ENCODE measurements around the gene BPIFB4. TPM values are rescaled to one million over a fixed set of nuclear protein-coding genes. Genes with fewer than 3 reads are reported as not detected.

BPIFB4 gene
- total RNA-seq (not detected), polyA plus RNA-seq (not detected)

DNA sequence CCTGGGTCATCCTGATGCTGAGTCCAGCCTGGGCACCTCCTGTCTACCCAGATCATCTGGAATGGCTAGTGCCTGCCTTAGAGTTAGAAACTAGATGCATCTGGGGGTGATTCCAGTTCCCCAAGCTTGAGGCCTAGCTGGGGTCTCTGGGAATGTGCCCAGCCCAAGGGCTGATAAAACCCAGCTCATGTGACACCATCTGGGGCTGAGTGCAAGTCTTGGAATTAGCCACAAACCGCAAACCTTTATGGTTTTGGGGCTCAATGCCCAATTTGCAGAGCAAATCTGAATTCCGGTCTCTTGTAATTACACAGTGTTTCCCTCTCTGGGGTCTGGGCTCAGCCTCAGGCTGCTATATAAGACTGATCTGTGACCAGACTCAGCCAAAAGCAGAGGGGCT is at the start of gene BPIFB4:
BPIFB4 (plus strand) TSS at position 385 of the 400 bp plus-strand sequence. CDS start 1,884 bp downstream, outside the sequence.
- POLR2A ChIA-PET, result no interaction called here
- no peaks in the 10 kb centered on the region for H3K36me3 ChIP-seq (ENCODE audit: insufficient read depth, low read length)
- no peaks in the 10 kb centered on the region for H3K27me3 ChIP-seq (ENCODE audit: insufficient read depth, low read length, poor library complexity, severe bottlenecking)
- no peaks in the 10 kb centered on the region for H3K4me1 ChIP-seq (ENCODE audit: insufficient read depth, low read length)
- no peaks in the 10 kb centered on the region for H3K9me3 Mint-ChIP-seq
- no peak for DNase-seq
- no peak within 1 kb of the TSS for H3K4me3 ChIP-seq (ENCODE audit: low read length)
- no peak within 1 kb of the TSS for H3K27ac ChIP-seq (ENCODE audit: low read depth, low read length)
- H3K27me3 Mint-ChIP-seq, result peaks cover 0 to 1% of the 10 kb centered on the region in 2 donors
- peaks cover 0 to 4% (median 3%) of the 10 kb centered on the region in 3 donors for H3K4me1 Mint-ChIP-seq
- H3K36me3 Mint-ChIP-seq, result no peaks in the 10 kb centered on the region
- no peaks in the 10 kb centered on the region for H3K9me3 ChIP-seq (ENCODE audit: low read length)
- CTCF ChIA-PET, result no interaction called here
- no peak within 1 kb of the TSS for H3K27ac Mint-ChIP-seq
- no peak within 1 kb of the TSS for H3K4me3 Mint-ChIP-seq

DNA sequence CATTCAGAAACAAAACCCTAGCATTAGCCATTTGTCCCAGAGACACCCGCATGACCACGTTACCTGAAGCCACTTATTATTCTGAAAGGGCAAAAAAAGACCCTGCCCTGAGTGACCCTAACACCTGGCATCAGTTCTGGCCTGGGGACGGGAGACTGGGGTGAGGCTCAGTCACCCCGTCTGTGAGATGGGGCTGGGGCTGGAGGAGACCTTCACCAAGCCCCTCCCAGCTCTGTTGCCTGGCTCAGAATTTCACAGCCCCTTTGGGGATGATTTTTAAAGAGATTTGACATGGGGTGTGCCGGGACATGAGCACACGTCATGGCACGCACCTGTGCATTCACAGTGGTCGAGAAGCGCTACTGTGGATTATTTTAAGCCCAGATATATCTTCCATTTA is 49.4 kb upstream of the BPIFB4 start:
- Histone ChIP-seq H3K9me3 (ENCODE audit: low read length) (no peaks in the 10 kb centered on the region), H3K4me1 (ENCODE audit: insufficient read depth, low read length) (no peaks in the 10 kb centered on the region), H3K4me3 (ENCODE audit: low read length) (no peak overlapping the region), H3K27me3 (ENCODE audit: insufficient read depth, low read length, poor library complexity, severe bottlenecking) (no peaks in the 10 kb centered on the region), H3K27ac (ENCODE audit: low read depth, low read length) (no peak overlapping the region), H3K36me3 (ENCODE audit: insufficient read depth, low read length) (no peaks in the 10 kb centered on the region)
- Mint-ChIP-seq H3K4me1 (no peaks in the 10 kb centered on the region), H3K4me3 (no peak overlapping the region), H3K36me3 (peaks cover 0 to 5% (median 1%) of the 10 kb centered on the region in 3 donors), H3K27ac (no peak overlapping the region), H3K27me3 (peaks cover 0 to 4% of the 10 kb centered on the region in 2 donors), H3K9me3 (peaks cover 0 to 2% (median 2%) of the 10 kb centered on the region in 5 donors)
- CTCF ChIA-PET, result interaction anchor here (1.3 kb wide), 1 partner anchor 10 kb away, joined by 3 read pairs; no protein-coding TSS in a partner anchor
- POLR2A ChIA-PET, result no interaction called here
- no peak for DNase-seq

DNA sequence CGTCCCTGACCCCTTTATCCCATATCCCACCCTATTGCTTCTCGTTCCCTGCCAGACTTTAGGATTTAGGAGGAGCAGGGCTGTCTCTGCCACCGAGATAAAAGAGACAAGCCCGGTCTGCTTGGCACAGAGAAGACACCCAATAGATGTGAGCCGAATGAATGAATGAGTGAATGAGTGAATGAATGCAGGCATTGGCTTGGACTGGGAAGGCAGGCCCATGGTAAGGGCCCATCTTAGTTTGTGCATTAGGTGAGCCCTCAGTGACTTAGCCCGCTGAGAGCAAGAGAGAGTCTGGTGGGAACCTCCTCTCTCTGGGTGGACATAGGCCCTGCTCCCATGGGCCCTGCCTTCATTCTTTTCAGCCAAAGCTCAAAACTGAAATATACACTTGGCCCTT is 48.9 kb upstream of the BPIFB4 start:
- Mint-ChIP-seq H3K4me3 (no peak overlapping the region), H3K27me3 (peaks cover 0 to 4% of the 10 kb centered on the region in 2 donors), H3K27ac (peak overlapping the region in 3 of 8 donors; percentile 42 to 96 (median 51)), H3K4me1 (no peaks in the 10 kb centered on the region), H3K9me3 (peaks cover 0 to 2% (median 2%) of the 10 kb centered on the region in 5 donors), H3K36me3 (peaks cover 0 to 5% (median 1%) of the 10 kb centered on the region in 3 donors)
- H3K4me1 ChIP-seq (ENCODE audit: insufficient read depth, low read length), result no peaks in the 10 kb centered on the region
- H3K36me3 ChIP-seq (ENCODE audit: insufficient read depth, low read length), result no peaks in the 10 kb centered on the region
- no peaks in the 10 kb centered on the region for H3K27me3 ChIP-seq (ENCODE audit: insufficient read depth, low read length, poor library complexity, severe bottlenecking)
- H3K27ac ChIP-seq (ENCODE audit: low read depth, low read length), result no peak overlapping the region
- no peak overlapping the region for H3K4me3 ChIP-seq (ENCODE audit: low read length)
- no peaks in the 10 kb centered on the region for H3K9me3 ChIP-seq (ENCODE audit: low read length)
- ChIA-PET POLR2A (no interaction called here), CTCF (interaction anchor here (1.3 kb wide), 1 partner anchor 11 kb away, joined by 3 read pairs; no protein-coding TSS in a partner anchor)
- DNase-seq, result no peak

DNA sequence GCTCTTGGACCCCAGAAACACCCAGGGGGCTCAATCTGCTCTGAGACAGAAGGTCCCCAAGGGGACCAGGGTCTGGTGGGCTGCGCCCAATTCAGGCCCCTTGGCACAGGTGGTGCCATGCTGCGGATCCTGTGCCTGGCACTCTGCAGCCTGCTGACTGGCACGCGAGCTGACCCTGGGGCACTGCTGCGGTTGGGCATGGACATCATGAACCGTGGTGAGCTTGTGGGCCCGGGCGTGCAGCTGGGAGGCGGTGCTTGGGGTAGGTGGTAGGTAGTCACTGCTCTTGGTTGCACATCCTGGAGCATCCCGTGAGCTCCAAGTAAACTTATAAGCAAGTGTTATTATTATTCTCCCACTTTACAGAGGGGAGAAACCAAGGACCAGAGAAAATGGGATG is 47.9 kb upstream of the BPIFB4 start, which contains the start of gene BPIFB6:
BPIFB6 (plus strand) TSS at position 118 of the 400 bp plus-strand sequence; CDS start at position 118, 0 bp downstream.
- ChIA-PET CTCF (interaction anchor here (0.7 kb wide), 1 partner anchor 891 kb away, joined by 3 read pairs; no protein-coding TSS in a partner anchor), POLR2A (no interaction called here)
- DNase-seq, result no peak
- Mint-ChIP-seq H3K9me3 (peaks cover 0 to 2% (median 2%) of the 10 kb centered on the region in 5 donors), H3K36me3 (peaks cover 0 to 5% (median 1%) of the 10 kb centered on the region in 3 donors), H3K27me3 (peaks cover 0 to 4% of the 10 kb centered on the region in 2 donors), H3K4me1 (no peaks in the 10 kb centered on the region), H3K27ac (peak within 1 kb of the TSS in 3 of 8 donors; percentile 42 to 96 (median 51)), H3K4me3 (no peak within 1 kb of the TSS)
- Histone ChIP-seq H3K4me1 (ENCODE audit: insufficient read depth, low read length) (no peaks in the 10 kb centered on the region), H3K27me3 (ENCODE audit: insufficient read depth, low read length, poor library complexity, severe bottlenecking) (no peaks in the 10 kb centered on the region), H3K9me3 (ENCODE audit: low read length) (no peaks in the 10 kb centered on the region), H3K36me3 (ENCODE audit: insufficient read depth, low read length) (no peaks in the 10 kb centered on the region), H3K27ac (ENCODE audit: low read depth, low read length) (no peak within 1 kb of the TSS), H3K4me3 (ENCODE audit: low read length) (no peak within 1 kb of the TSS)

DNA sequence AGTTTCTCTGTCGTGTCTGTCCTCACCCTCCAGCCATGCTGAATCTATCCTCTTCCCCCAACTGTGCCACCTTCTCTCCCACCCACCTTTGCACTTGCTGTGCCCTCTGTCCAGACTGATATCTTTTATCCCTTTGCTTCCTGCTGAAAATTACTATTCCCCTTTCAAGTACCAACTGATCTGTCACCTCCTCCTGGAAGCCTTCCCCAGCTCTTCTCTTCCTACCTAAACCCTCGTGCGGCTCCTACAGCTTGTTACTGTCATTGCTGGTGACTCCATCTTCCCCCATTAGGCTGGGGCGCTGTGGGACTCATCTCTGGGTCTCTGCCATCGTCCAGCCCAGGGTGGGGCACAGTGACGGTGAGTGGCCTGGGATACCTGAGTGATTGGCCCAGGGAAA is 46.9 kb upstream of the BPIFB4 start:
- ChIA-PET POLR2A (no interaction called here), CTCF (no interaction called here)
- no peaks in the 10 kb centered on the region for H3K9me3 ChIP-seq (ENCODE audit: low read length)
- no peak for DNase-seq
- Mint-ChIP-seq H3K27me3 (peaks cover 0 to 4% of the 10 kb centered on the region in 2 donors), H3K9me3 (peaks cover 0 to 2% (median 2%) of the 10 kb centered on the region in 5 donors), H3K36me3 (peaks cover 0 to 5% (median 1%) of the 10 kb centered on the region in 3 donors), H3K4me3 (no peak overlapping the region), H3K4me1 (no peaks in the 10 kb centered on the region), H3K27ac (no peak overlapping the region)
- H3K36me3 ChIP-seq (ENCODE audit: insufficient read depth, low read length), result no peaks in the 10 kb centered on the region
- H3K27ac ChIP-seq (ENCODE audit: low read depth, low read length), result no peak overlapping the region
- H3K27me3 ChIP-seq (ENCODE audit: insufficient read depth, low read length, poor library complexity, severe bottlenecking), result no peaks in the 10 kb centered on the region
- no peak overlapping the region for H3K4me3 ChIP-seq (ENCODE audit: low read length)
- no peaks in the 10 kb centered on the region for H3K4me1 ChIP-seq (ENCODE audit: insufficient read depth, low read length)

DNA sequence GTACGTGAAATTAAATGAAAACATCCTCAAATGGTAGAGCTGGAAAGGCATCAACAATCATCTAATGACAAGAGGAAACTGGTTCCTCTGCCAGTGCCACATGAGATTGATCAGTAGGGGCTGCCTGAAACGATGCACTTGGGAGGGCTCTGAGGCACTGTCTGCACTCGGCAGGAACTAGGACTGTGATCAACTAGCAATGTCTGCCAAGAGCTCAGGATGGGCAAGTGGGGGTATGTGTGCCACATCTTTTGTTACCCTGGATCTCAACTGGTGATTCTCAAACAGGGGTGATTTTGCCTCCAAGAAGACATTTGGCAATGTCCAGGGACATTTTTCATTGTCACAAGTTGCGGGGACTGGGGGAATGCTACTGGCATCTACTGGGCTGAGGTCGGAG is 46.1 kb upstream of the BPIFB4 start:
- Histone ChIP-seq H3K27ac (ENCODE audit: low read depth, low read length) (no peak overlapping the region), H3K9me3 (ENCODE audit: low read length) (no peaks in the 10 kb centered on the region), H3K36me3 (ENCODE audit: insufficient read depth, low read length) (no peaks in the 10 kb centered on the region), H3K27me3 (ENCODE audit: insufficient read depth, low read length, poor library complexity, severe bottlenecking) (no peaks in the 10 kb centered on the region), H3K4me1 (ENCODE audit: insufficient read depth, low read length) (no peaks in the 10 kb centered on the region), H3K4me3 (ENCODE audit: low read length) (no peak overlapping the region)
- ChIA-PET CTCF (no interaction called here), POLR2A (no interaction called here)
- no peak for DNase-seq
- Mint-ChIP-seq H3K4me1 (no peaks in the 10 kb centered on the region), H3K4me3 (no peak overlapping the region), H3K9me3 (peaks cover 0 to 2% (median 2%) of the 10 kb centered on the region in 5 donors), H3K36me3 (peaks cover 0 to 8% (median 1%) of the 10 kb centered on the region in 3 donors), H3K27ac (peak overlapping the region in 1 of 8 donors; percentile 47), H3K27me3 (peaks cover 0 to 4% of the 10 kb centered on the region in 2 donors)

DNA sequence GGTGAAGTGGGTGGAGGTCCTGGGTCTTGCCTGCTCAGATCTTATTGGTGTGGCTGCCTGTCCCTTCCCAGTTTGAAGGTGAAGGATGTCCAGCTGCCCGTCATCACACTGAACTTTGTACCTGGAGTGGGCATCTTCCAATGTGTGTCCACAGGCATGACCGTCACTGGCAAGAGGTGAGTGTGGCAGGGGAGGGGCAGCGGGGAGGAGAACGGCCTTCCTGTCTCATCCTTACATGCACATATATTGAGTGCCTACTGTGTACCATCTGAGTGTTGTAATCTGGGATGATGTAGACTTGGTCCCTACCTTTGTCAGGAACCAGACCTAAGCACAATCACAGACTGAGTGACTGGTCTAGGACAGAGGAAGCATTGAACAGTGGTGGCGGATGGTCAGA is 45.3 kb upstream of the BPIFB4 start:
- Histone ChIP-seq H3K9me3 (ENCODE audit: low read length) (no peaks in the 10 kb centered on the region), H3K4me3 (ENCODE audit: low read length) (no peak overlapping the region), H3K4me1 (ENCODE audit: insufficient read depth, low read length) (no peaks in the 10 kb centered on the region), H3K36me3 (ENCODE audit: insufficient read depth, low read length) (no peaks in the 10 kb centered on the region), H3K27ac (ENCODE audit: low read depth, low read length) (no peak overlapping the region), H3K27me3 (ENCODE audit: insufficient read depth, low read length, poor library complexity, severe bottlenecking) (no peaks in the 10 kb centered on the region)
- H3K4me3 Mint-ChIP-seq, result no peak overlapping the region
- POLR2A ChIA-PET, result no interaction called here
- no peaks in the 10 kb centered on the region for H3K4me1 Mint-ChIP-seq
- H3K9me3 Mint-ChIP-seq, result peaks cover 0 to 2% (median 2%) of the 10 kb centered on the region in 5 donors
- CTCF ChIA-PET, result no interaction called here
- peaks cover 0 to 8% (median 1%) of the 10 kb centered on the region in 3 donors for H3K36me3 Mint-ChIP-seq
- H3K27me3 Mint-ChIP-seq, result peaks cover 0 to 4% of the 10 kb centered on the region in 2 donors
- DNase-seq, result no peak
- peak overlapping the region in 1 of 8 donors; percentile 68 for H3K27ac Mint-ChIP-seq

DNA sequence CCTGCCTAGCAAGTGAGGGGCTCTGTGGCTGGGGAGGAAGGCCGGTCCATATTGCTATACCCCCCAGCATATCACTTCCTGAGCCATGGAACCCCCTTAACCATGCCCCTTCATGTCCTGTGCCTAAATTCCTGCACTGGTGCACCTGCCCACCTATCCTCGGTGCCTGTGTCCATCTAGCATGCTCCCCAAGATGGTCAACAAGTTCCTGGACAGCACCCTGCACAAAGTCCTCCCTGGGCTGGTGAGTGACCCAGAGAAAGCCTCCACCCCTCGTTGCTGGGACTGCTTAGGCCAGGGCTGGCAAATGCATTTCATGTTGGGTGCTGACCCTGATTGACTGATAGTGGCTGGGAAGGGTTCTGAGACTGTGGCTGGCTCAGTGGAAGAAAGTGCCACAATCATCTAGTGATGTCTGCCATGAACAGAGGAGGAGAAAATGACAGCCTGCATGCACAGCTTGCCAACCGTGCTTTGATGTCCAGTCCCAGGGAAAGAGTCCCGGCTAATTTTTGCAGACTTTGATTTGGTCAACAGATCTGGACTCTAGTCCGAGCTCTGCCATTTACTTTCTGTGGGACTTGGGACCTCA is 44.4 kb upstream of the BPIFB4 start:
- POLR2A ChIA-PET, result no interaction called here
- H3K27me3 Mint-ChIP-seq, result peaks cover 0 to 4% of the 10 kb centered on the region in 2 donors
- CTCF ChIA-PET, result no interaction called here

More for the DNA sequence above, 44.4 kb upstream of the BPIFB4 start:
- Histone ChIP-seq H3K36me3 (ENCODE audit: insufficient read depth, low read length) (no peaks in the 10 kb centered on the region), H3K4me3 (ENCODE audit: low read length) (no peak overlapping the region), H3K27ac (ENCODE audit: low read depth, low read length) (no peak overlapping the region), H3K9me3 (ENCODE audit: low read length) (no peaks in the 10 kb centered on the region), H3K4me1 (ENCODE audit: insufficient read depth, low read length) (no peaks in the 10 kb centered on the region), H3K27me3 (ENCODE audit: insufficient read depth, low read length, poor library complexity, severe bottlenecking) (no peaks in the 10 kb centered on the region)
- H3K9me3 Mint-ChIP-seq, result peaks cover 0 to 2% (median 2%) of the 10 kb centered on the region in 5 donors
- no peak for DNase-seq
- peak overlapping the region in 1 of 8 donors; percentile 9 for H3K27ac Mint-ChIP-seq
- no peaks in the 10 kb centered on the region for H3K4me1 Mint-ChIP-seq
- peaks cover 0 to 8% (median 1%) of the 10 kb centered on the region in 3 donors for H3K36me3 Mint-ChIP-seq
- no peak overlapping the region for H3K4me3 Mint-ChIP-seq
